Upper lobe of left lung (tissue), 6 donors: Measurements from ENCODE around the gene PCBP3. TPM values are rescaled to one million over a fixed set of nuclear protein-coding genes. Genes with fewer than 3 reads are reported as not detected.

ENCODE experiments used
- ATAC-seq, 2 donors: fragments of 200-7000 bp; cut with Tn5 transposase; one replicate each; pipeline ENCODE4 v1.9.1; 2022; ENCODE audit warnings: mild to moderate bottlenecking in 2 of 2, moderate library complexity in 2 of 2; ENCODE audit not compliant: low FRiP score in 2 of 2
- DNase-seq, 2 donors: peaks; one replicate each; pipeline ENCODE4 v3.0.0-alpha.2; 2019 to 2020
- H3K27ac ChIP-seq, 4 donors: fragments of 200-600 bp; sonication (generic); one replicate each; pipeline ENCODE4 v1.5.1; 2016 to 2019
- H3K27me3 ChIP-seq, 4 donors: fragments of 200-600 bp; sonication (generic); one replicate each; pipeline ENCODE4 v1.5.1; 2017 to 2019
- H3K36me3 ChIP-seq, 4 donors: fragments of 200-600 bp; sonication (generic); one replicate each; pipeline ENCODE4 v1.5.1; 2016 to 2019
- H3K4me1 ChIP-seq, 4 donors: fragments of 200-600 bp; sonication (generic); one replicate each; pipeline ENCODE4 v1.5.1; 2018 to 2019
- H3K4me3 ChIP-seq, 4 donors: fragments of 200-600 bp; sonication (generic); one replicate each; pipeline ENCODE4 v1.5.1; 2017 to 2019; ENCODE audit warnings: mild to moderate bottlenecking in 2 of 4, moderate library complexity in 1 of 4
- H3K9me3 ChIP-seq, 4 donors: fragments of 200-600 bp; sonication (generic); one replicate each; pipeline ENCODE4 v1.5.1; 2018 to 2019
- CTCF ChIP-seq, 6 experiments: fragments of 450-650 bp in 4 of 6; fragments of 200-600 bp in 2 of 6; sonication (generic) in 2 of 6; IDR thresholded peaks; one replicate each; pipeline ENCODE4 v1.5.1; 2016 to 2019; ENCODE audit warnings: antibody characterized with exemption in 6 of 6
- EP300 ChIP-seq, 4 donors: sonication (generic); formaldehyde crosslinking; IDR thresholded peaks; one replicate each; pipeline ENCODE4 v1.5.1; 2017; ENCODE audit warnings: antibody characterized with exemption in 4 of 4, control low read depth in 2 of 4
- POLR2A ChIP-seq, 4 donors: fragments of 450-650 bp; IDR thresholded peaks; one replicate each; pipeline ENCODE4 v1.5.1; 2016 to 2017; ENCODE audit warnings: antibody characterized with exemption in 4 of 4, mild to moderate bottlenecking in 2 of 4
- POLR2AphosphoS5 ChIP-seq, 2 donors: sonication (generic); formaldehyde crosslinking; IDR thresholded peaks; one replicate each; pipeline ENCODE4 v1.5.1; 2017; ENCODE audit warnings: antibody characterized with exemption in 2 of 2
- WGBS, 2 donors: methylation state at CpG; one replicate each; pipeline ENCODE4 v1.1.5; 2017 to 2018; 5-methylcytosine and 5-hydroxymethylcytosine counted together
- total RNA-seq, 6 donors: library from RNA; depleted of rRNA in 4 of 6; stranded (reverse); fragments of >200 nt in 4 of 6; gene quantifications; one replicate each; pipeline versions ENCODE4 v1.1.0 to v1.2.1, GENCODE V29; 2016 to 2021
- donor health status: DM: no; HTN: no; CAD: no; lungs with moderate emphysema.
- donor health status: DM: no; HTN: yes; CAD: no; lungs with severe emphysema.

PCBP3 gene
- total RNA-seq, 6 donors from 2014 or later = 0.78 to 10.5 (median 3.3) TPM

- H3K9me3 ChIP-seq = no peaks in the 10 kb centered on the region
- ATAC-seq = no peak
- 92 to 94% methylated on average over 21 to 27 of the region's 27 CpGs for WGBS, 2 donors
Observed at GRCh38 chr21:45865106-45865835, 221.7 kb downstream of the PCBP3 start.

GRCh38 chr21:45866551-45866950 lies 223.0 kb downstream of the PCBP3 start:
- ATAC-seq = no peak
- Histone ChIP-seq H3K4me3 (no peak overlapping the region), H3K36me3 (no peaks in the 10 kb centered on the region), H3K27ac (no peak overlapping the region), H3K9me3 (no peaks in the 10 kb centered on the region), H3K4me1 (no peaks in the 10 kb centered on the region), H3K27me3 (no peaks in the 10 kb centered on the region)
- DNase-seq = no peak
- 76% methylated on average over 11 of the region's 11 CpGs for WGBS, 2 donors
- TF ChIP-seq CTCF (IDR thresholded peaks at IDR 0.05) = no peak
- no peak for TF ChIP-seq EP300 (IDR thresholded peaks at IDR 0.05)
- TF ChIP-seq POLR2AphosphoS5 (IDR thresholded peaks at IDR 0.05) = no peak
- no peak for TF ChIP-seq POLR2A (IDR thresholded peaks at IDR 0.05)

More at GRCh38 chr21:45865106-45865835, 221.7 kb downstream of the PCBP3 start:
- no peak for DNase-seq
- H3K27me3 ChIP-seq = no peaks in the 10 kb centered on the region
- H3K36me3 ChIP-seq = no peaks in the 10 kb centered on the region
- TF ChIP-seq CTCF (IDR thresholded peaks at IDR 0.05) (no peak), EP300 (IDR thresholded peaks at IDR 0.05) (no peak), POLR2AphosphoS5 (IDR thresholded peaks at IDR 0.05) (no peak), POLR2A (IDR thresholded peaks at IDR 0.05) (no peak)
- H3K4me3 ChIP-seq = no peak overlapping the region
- H3K27ac ChIP-seq = no peak overlapping the region
- no peaks in the 10 kb centered on the region for H3K4me1 ChIP-seq

- TF ChIP-seq CTCF (IDR thresholded peaks at IDR 0.05) (no peak), EP300 (IDR thresholded peaks at IDR 0.05) (no peak), POLR2A (IDR thresholded peaks at IDR 0.05) (no peak), POLR2AphosphoS5 (IDR thresholded peaks at IDR 0.05) (no peak)
- Histone ChIP-seq H3K27ac (no peak overlapping the region), H3K4me3 (no peak overlapping the region), H3K36me3 (no peaks in the 10 kb centered on the region), H3K9me3 (no peaks in the 10 kb centered on the region), H3K4me1 (no peaks in the 10 kb centered on the region), H3K27me3 (no peaks in the 10 kb centered on the region)
- ATAC-seq (no peak), DNase-seq (peak in 1 of 2 donors; percentile 67)
- 91 to 92% methylated on average over 39 to 43 of the region's 43 CpGs for WGBS, 2 donors
Observed at GRCh38 chr21:45867041-45867666, 223.6 kb downstream of the PCBP3 start.

GRCh38 chr21:45867671-45868081 lies 224.2 kb downstream of the PCBP3 start:
- TF ChIP-seq POLR2A (IDR thresholded peaks at IDR 0.05) (no peak), POLR2AphosphoS5 (IDR thresholded peaks at IDR 0.05) (no peak), EP300 (IDR thresholded peaks at IDR 0.05) (no peak), CTCF (IDR thresholded peaks at IDR 0.05) (no peak)
- Histone ChIP-seq H3K27me3 (no peaks in the 10 kb centered on the region), H3K36me3 (no peaks in the 10 kb centered on the region), H3K9me3 (no peaks in the 10 kb centered on the region), H3K27ac (no peak overlapping the region), H3K4me3 (no peak overlapping the region), H3K4me1 (no peaks in the 10 kb centered on the region)
- ATAC-seq (no peak), DNase-seq (peak in 1 of 2 donors; percentile 66)
- 86 to 87% methylated on average over 16 to 22 of the region's 22 CpGs for WGBS, 2 donors
